HL-60 (cell line): ENCODE measurements around the gene KIAA0232.

Experiments
- DNase-seq, 2 experiments: peaks; one replicate each; pipeline ENCODE4 v3.0.0-alpha.2; 2010 to 2020; ENCODE audit warnings: low read depth in 1 of 2, low spot score in 1 of 2
- H3K27ac ChIP-seq: fragments of 250-450 bp; sonication (Bioruptor Pico); replicated peaks from 2 replicates; pipeline ENCODE4 v1.5.1; 2020; ENCODE audit warnings: mild to moderate bottlenecking, moderate library complexity
- H3K27me3 ChIP-seq: fragments of 250-450 bp; sonication (Bioruptor Pico); 2 replicates; pipeline ENCODE4 v1.5.1; 2021; ENCODE audit warnings: mild to moderate bottlenecking, moderate library complexity; ENCODE audit not compliant: insufficient read depth, poor library complexity, severe bottlenecking
- H3K4me3 ChIP-seq: replicated peaks from 2 replicates; pipeline ENCODE4 v1.5.1; 2011; ENCODE audit warnings: mild to moderate bottlenecking, control low read depth, low read length; ENCODE audit not compliant: insufficient read depth
- GABPA ChIP-seq: IDR thresholded peaks from 2 replicates; pipeline ENCODE4 v1.6.1; 2012; ENCODE audit warnings: low read depth
- POLR2AphosphoS5 ChIP-seq: IDR thresholded peaks from 2 replicates; pipeline ENCODE4 v1.6.1; 2012; ENCODE audit warnings: low read depth
- SPI1 ChIP-seq: IDR thresholded peaks from 2 replicates; pipeline ENCODE4 v1.6.1; 2012; ENCODE audit warnings: low read depth, mild to moderate bottlenecking, borderline replicate concordance
- TF ChIP-seq, protein P1 (sequence below): IDR thresholded peaks from 2 replicates; pipeline ENCODE4 v1.6.1; 2012; ENCODE audit warnings: low read depth; ENCODE audit not compliant: insufficient replicate concordance
- TF ChIP-seq, protein P2 (sequence below): IDR thresholded peaks from one replicate; pipeline ENCODE4 v1.5.1; 2011; ENCODE audit warnings: low read length, control low read depth, inconsistent platforms; ENCODE audit not compliant: insufficient read depth

Gene KIAA0232

DNA sequence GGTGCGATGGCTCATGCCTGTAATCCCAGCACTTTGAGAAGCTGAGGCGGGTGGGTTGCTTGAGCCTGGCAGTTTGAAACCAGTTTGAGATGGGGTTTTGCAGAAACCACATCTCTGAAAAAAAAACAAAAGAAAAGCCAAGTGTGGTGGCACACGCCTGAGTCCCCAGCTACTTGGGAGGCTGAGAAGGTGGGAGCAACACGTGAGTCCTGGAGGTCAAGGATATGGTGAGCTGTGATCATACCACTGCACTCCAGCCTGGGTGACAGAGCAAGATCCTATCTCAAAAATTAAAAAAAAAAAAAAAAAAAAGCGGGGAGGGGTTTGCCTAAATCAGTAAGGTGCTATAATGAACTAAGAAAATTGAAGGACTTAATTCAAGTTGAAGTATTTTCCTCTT, 68.9 kb downstream of the KIAA0232 start:
- DNase-seq, result no peak
- no peaks in the 10 kb centered on the region for H3K27me3 ChIP-seq
- H3K27ac ChIP-seq, result no peak overlapping the region
- TF ChIP-seq GABPA, result no peak
- TF ChIP-seq, protein P1, sequence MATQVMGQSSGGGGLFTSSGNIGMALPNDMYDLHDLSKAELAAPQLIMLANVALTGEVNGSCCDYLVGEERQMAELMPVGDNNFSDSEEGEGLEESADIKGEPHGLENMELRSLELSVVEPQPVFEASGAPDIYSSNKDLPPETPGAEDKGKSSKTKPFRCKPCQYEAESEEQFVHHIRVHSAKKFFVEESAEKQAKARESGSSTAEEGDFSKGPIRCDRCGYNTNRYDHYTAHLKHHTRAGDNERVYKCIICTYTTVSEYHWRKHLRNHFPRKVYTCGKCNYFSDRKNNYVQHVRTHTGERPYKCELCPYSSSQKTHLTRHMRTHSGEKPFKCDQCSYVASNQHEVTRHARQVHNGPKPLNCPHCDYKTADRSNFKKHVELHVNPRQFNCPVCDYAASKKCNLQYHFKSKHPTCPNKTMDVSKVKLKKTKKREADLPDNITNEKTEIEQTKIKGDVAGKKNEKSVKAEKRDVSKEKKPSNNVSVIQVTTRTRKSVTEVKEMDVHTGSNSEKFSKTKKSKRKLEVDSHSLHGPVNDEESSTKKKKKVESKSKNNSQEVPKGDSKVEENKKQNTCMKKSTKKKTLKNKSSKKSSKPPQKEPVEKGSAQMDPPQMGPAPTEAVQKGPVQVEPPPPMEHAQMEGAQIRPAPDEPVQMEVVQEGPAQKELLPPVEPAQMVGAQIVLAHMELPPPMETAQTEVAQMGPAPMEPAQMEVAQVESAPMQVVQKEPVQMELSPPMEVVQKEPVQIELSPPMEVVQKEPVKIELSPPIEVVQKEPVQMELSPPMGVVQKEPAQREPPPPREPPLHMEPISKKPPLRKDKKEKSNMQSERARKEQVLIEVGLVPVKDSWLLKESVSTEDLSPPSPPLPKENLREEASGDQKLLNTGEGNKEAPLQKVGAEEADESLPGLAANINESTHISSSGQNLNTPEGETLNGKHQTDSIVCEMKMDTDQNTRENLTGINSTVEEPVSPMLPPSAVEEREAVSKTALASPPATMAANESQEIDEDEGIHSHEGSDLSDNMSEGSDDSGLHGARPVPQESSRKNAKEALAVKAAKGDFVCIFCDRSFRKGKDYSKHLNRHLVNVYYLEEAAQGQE, result no peak
- no peak for TF ChIP-seq SPI1
- TF ChIP-seq, protein P2, sequence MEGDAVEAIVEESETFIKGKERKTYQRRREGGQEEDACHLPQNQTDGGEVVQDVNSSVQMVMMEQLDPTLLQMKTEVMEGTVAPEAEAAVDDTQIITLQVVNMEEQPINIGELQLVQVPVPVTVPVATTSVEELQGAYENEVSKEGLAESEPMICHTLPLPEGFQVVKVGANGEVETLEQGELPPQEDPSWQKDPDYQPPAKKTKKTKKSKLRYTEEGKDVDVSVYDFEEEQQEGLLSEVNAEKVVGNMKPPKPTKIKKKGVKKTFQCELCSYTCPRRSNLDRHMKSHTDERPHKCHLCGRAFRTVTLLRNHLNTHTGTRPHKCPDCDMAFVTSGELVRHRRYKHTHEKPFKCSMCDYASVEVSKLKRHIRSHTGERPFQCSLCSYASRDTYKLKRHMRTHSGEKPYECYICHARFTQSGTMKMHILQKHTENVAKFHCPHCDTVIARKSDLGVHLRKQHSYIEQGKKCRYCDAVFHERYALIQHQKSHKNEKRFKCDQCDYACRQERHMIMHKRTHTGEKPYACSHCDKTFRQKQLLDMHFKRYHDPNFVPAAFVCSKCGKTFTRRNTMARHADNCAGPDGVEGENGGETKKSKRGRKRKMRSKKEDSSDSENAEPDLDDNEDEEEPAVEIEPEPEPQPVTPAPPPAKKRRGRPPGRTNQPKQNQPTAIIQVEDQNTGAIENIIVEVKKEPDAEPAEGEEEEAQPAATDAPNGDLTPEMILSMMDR, result no peak
- TF ChIP-seq POLR2AphosphoS5, result no peak
- no peak overlapping the region for H3K4me3 ChIP-seq

- no peak for DNase-seq
- TF ChIP-seq GABPA (no peak), POLR2AphosphoS5 (no peak), SPI1 (no peak)
- TF ChIP-seq, protein P2, result no peak
- TF ChIP-seq, protein P1, result no peak
- no peak overlapping the region for H3K4me3 ChIP-seq
- no peak overlapping the region for H3K27ac ChIP-seq
- H3K27me3 ChIP-seq, result no peaks in the 10 kb centered on the region
Observed at GRCh38 chr4:6851962-6852361, 69.4 kb downstream of the KIAA0232 start.

GRCh38 chr4:6852582-6852981, 70.1 kb downstream of the KIAA0232 start:
- no peak for TF ChIP-seq POLR2AphosphoS5
- TF ChIP-seq, protein P2, result no peak
- no peak for TF ChIP-seq SPI1
- TF ChIP-seq, protein P1, result no peak
- no peak for TF ChIP-seq GABPA
- Histone ChIP-seq H3K27ac (no peak overlapping the region), H3K4me3 (no peak overlapping the region), H3K27me3 (no peaks in the 10 kb centered on the region)
- no peak for DNase-seq
